Left forelimb (tissue), 1 donor: ENCODE data around the gene CCDC40.
A peak's percentile ranks its signal among the peaks of the same experiment; 100 is the strongest.
"Not testable (repeated sequence)": the region's sequence is repeated elsewhere in the genome, so short reads cannot be mapped to it uniquely, and the experiment has no call there.

Source experiments
- DNase-seq: peaks from one replicate; pipeline ENCODE4 v3.0.0-alpha.2; 2018; ENCODE audit warnings: low spot score

Gene CCDC40

GRCh38 chr17:80035937-80036714, at the start of gene CCDC40:
CCDC40 (plus strand) TSS chr17:80036642; CDS start chr17:80036663, 21 bp downstream.
- peak; percentile 91 for DNase-seq

- no peak for DNase-seq
These were observed 49.1 kb upstream of the CCDC40 start for GRCh38 chr17:79987187-79987934.

GRCh38 chr17:79987935-79988184, 48.6 kb upstream of the CCDC40 start:
- no peak for DNase-seq

GRCh38 chr17:79988185-79988971, 48.1 kb upstream of the CCDC40 start:
- no peak for DNase-seq

- DNase-seq: no peak
These were observed 47.2 kb upstream of the CCDC40 start for GRCh38 chr17:79989106-79989835.

- no peak for DNase-seq
These were observed 46.3 kb upstream of the CCDC40 start for GRCh38 chr17:79990051-79990592.

- DNase-seq: no peak
These were observed 45.7 kb upstream of the CCDC40 start for GRCh38 chr17:79990704-79991103.

GRCh38 chr17:79991140-79991923, 45.1 kb upstream of the CCDC40 start:
- DNase-seq: peak; percentile 89

- no peak for DNase-seq
These were observed 44.4 kb upstream of the CCDC40 start for GRCh38 chr17:79991924-79992648.

- DNase-seq: no peak
These were observed 43.6 kb upstream of the CCDC40 start for GRCh38 chr17:79992649-79993389.

GRCh38 chr17:79993390-79994227, 42.8 kb upstream of the CCDC40 start:
- DNase-seq: no peak

- DNase-seq: not testable (repeated sequence)
These were observed 42.2 kb upstream of the CCDC40 start for GRCh38 chr17:79994228-79994569.

GRCh38 chr17:79994602-79995001, 41.8 kb upstream of the CCDC40 start:
- no peak for DNase-seq

GRCh38 chr17:79995696-79996095, 40.7 kb upstream of the CCDC40 start:
- DNase-seq: no peak

- DNase-seq: no peak
These were observed 40.2 kb upstream of the CCDC40 start for GRCh38 chr17:79996291-79996690.

GRCh38 chr17:79997011-79997660, 39.3 kb upstream of the CCDC40 start:
- DNase-seq: no peak

GRCh38 chr17:80000136-80000535, 36.3 kb upstream of the CCDC40 start:
- no peak for DNase-seq
